ENCODE results near the gene FNIP1. TPM values are rescaled to one million over a fixed set of nuclear protein-coding genes. Genes with fewer than 3 reads are reported as not detected.

The FNIP1 gene
- total and polyA plus RNA-seq, 9 of the 15 experiments (the other 6 are each of a cell fraction or from before 2014, with no cell fraction given), result 5.0 to 32.8 (median 18.4) TPM

DNA sequence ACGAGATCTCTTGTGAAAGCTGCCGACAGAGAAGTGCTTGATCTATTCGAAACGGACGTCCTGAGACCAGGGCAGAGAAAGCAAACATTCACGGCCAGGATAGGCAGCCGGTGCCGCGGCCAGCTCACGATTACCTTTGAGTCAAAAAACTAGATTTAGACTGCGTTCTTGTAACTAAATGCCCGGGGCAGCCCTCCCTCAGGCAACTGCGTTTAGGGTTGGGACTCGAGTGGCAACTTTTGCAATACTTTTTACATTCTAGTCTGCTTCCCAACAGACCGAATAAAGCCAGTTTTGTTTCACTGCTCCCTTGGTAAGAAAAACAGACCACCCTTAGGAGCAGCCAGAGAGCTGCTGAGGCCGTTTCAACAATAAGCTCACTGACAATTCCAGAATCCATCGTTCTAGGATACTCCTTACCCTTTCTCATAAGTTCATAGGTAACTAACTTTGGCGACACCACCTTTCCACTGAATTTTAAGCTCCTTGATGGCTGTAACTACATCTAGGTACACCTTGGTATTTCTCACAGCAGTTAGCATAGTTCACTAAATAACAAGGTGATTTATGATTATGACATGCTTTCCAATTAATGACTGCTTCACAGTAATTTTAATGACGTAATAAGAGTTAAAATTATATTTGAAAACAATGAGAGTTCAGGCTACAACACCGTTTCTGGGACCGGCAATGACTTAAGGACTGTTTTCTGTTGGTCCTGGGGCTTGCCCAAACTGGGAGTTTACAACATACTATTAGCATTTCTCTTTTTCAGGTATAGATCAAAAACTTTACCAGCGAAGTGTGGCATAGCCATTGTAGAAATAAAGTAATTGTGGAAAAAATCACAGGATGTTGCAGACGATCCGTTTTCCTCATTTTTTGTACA lies 160.9 kb downstream of the FNIP1 start (continued):
- TF ChIP-seq, protein P1, sequence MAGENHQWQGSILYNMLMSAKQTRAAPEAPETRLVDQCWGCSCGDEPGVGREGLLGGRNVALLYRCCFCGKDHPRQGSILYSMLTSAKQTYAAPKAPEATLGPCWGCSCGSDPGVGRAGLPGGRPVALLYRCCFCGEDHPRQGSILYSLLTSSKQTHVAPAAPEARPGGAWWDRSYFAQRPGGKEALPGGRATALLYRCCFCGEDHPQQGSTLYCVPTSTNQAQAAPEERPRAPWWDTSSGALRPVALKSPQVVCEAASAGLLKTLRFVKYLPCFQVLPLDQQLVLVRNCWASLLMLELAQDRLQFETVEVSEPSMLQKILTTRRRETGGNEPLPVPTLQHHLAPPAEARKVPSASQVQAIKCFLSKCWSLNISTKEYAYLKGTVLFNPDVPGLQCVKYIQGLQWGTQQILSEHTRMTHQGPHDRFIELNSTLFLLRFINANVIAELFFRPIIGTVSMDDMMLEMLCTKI (IDR thresholded peaks at IDR 0.05; ENCODE audit: partially characterized antibody), result no peak
- TF ChIP-seq BRD9 (IDR thresholded peaks at IDR 0.05; ENCODE audit: low read depth, partially characterized antibody), result peak; percentile 84
- TF ChIP-seq, protein P2, sequence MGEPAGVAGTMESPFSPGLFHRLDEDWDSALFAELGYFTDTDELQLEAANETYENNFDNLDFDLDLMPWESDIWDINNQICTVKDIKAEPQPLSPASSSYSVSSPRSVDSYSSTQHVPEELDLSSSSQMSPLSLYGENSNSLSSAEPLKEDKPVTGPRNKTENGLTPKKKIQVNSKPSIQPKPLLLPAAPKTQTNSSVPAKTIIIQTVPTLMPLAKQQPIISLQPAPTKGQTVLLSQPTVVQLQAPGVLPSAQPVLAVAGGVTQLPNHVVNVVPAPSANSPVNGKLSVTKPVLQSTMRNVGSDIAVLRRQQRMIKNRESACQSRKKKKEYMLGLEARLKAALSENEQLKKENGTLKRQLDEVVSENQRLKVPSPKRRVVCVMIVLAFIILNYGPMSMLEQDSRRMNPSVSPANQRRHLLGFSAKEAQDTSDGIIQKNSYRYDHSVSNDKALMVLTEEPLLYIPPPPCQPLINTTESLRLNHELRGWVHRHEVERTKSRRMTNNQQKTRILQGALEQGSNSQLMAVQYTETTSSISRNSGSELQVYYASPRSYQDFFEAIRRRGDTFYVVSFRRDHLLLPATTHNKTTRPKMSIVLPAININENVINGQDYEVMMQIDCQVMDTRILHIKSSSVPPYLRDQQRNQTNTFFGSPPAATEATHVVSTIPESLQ (CRISPR knock-in tag; IDR thresholded peaks at IDR 0.05), result 0 out of 2 replicates have a peak, but pooled peaks have one; percentile 30

DNA sequence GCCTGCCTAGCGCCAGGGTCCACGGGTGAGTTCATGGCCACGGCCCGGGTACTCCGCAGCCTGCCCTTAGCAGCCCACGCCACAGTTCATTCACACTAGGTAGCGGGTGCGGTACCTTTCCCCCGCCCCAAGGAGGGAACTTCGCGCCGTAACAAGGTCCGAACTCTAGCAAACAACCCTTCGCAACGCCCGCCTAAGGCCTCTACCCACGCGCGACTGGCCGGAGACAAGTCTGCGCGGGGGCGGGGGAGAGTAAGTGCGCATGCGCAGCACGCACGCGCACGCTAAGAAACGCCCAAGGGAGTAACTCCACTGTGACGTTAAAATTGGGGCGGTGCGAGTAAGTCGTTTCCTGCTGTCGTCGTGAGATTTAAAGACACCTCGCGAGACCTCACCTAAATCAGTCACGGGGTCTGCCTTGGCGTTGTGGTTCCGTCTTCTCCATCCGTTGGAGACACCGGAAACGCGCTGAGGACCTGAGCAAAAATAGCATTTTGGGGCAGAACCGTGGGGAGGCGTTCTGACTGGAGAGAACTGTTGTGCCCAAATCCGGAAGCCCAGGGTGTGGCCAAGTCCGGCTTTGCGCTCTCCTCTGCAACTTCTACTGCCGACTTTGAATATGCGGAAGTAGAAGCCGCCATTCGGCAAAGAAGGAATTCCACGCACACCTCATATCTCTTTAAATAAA lies 161.7 kb downstream of the FNIP1 start, which contains the start of gene RAPGEF6:
Gene RAPGEF6 (minus strand): TSS at position 234 of the 688 bp plus-strand sequence. CDS start 199 bp downstream, at position 35.
- WGBS (ENCODE audit: insufficient coverage, low coverage, missing lambda C conversion rate), result under 1% methylated on average over 55 of the region's 55 CpGs
- in situ Hi-C loops (cut with MboI), result no loop called here
- DNase-seq (ENCODE audit: extremely low read depth in 1 of 4, low spot score in 3 of 4), result peak; percentile 89 to 99 (median 90)
- intact Hi-C loops (cut with micrococcal nuclease), result loop anchor here (1.0 to 5.0 kb wide), 4 partner anchors 46 to 375 kb away; partner anchors contain the start of gene FNIP1
- no TSS peak for BruUV-seq (replicated peaks)
- H3K4me3 ChIP-seq, result peak within 1 kb of the TSS; percentile 70
- peak within 1 kb of the TSS; percentile 84 for H2AFZ ChIP-seq (ENCODE audit: low read depth, low read length)
- peak; percentile 99 for FAIRE-seq
- peaks cover 49% of the 10 kb centered on the region for H3K79me2 ChIP-seq (ENCODE audit: control insufficient read depth, insufficient read depth, low read length)
- peak; percentile 87 for ATAC-seq
- POLR2A ChIA-PET, result interaction anchor here (0.8 to 1.4 kb wide), 9 partner anchors 10 to 428 kb away, joined by 3 to 7 read pairs (median 4); no protein-coding TSS in a partner anchor
- no peaks in the 10 kb centered on the region for H3K27me3 ChIP-seq (ENCODE audit: control insufficient read depth in 2 of 2, insufficient read depth in 2 of 2, low read length in 2 of 2)
- H3K4me1 ChIP-seq (replicated peaks in 1 of 2; ENCODE audit: control insufficient read depth in 2 of 2, insufficient read depth in 2 of 2, low read length in 2 of 2), result peaks cover 18 to 52% of the 10 kb centered on the region in 2 experiments
- H4K20me1 ChIP-seq (replicated peaks; ENCODE audit: control insufficient read depth, insufficient read depth, low read length), result peaks cover 18% of the 10 kb centered on the region
- peak within 1 kb of the TSS; percentile 99 for H3K27ac ChIP-seq (ENCODE audit: extremely low read depth, low read depth, low read length)
- H3K4me2 ChIP-seq (ENCODE audit: insufficient read depth, low read length), result peak within 1 kb of the TSS; percentile 99
- peaks cover 4% of the 10 kb centered on the region for H3K9me1 ChIP-seq (ENCODE audit: control insufficient read depth, insufficient read depth, low read length)
- CTCF ChIA-PET (ENCODE audit: low intra/inter-chr PET ratio), result no interaction called here
- no peaks in the 10 kb centered on the region for H3K9me3 ChIP-seq (replicated peaks; ENCODE audit: control insufficient read depth, insufficient read depth, low read depth, low read length)
- peak within 1 kb of the TSS; percentile 99 to 100 for H3K9ac ChIP-seq (ENCODE audit: insufficient read depth in 1 of 2, low read depth in 2 of 2, low read length in 2 of 2)
- peaks cover 15% of the 10 kb centered on the region for H3K36me3 ChIP-seq (ENCODE audit: control insufficient read depth, insufficient read depth, low read length)
- TF ChIP-seq SAFB (IDR thresholded peaks at IDR 0.05; ENCODE audit: borderline replicate concordance, low read depth, low read length) (peak; percentile 99), ZNF57 (CRISPR knock-in tag; IDR thresholded peaks at IDR 0.05) (no peak), ZNF77 (CRISPR knock-in tag; IDR thresholded peaks at IDR 0.05) (no peak), TCF3 (CRISPR knock-in tag; IDR thresholded peaks at IDR 0.05) (0 out of 2 replicates have a peak, but pooled peaks have one; percentile 17), MEF2A (IDR thresholded peaks at IDR 0.05; ENCODE audit: control insufficient read depth, low read depth, low read length) (peak; percentile 90)
- TF ChIP-seq, protein P3, sequence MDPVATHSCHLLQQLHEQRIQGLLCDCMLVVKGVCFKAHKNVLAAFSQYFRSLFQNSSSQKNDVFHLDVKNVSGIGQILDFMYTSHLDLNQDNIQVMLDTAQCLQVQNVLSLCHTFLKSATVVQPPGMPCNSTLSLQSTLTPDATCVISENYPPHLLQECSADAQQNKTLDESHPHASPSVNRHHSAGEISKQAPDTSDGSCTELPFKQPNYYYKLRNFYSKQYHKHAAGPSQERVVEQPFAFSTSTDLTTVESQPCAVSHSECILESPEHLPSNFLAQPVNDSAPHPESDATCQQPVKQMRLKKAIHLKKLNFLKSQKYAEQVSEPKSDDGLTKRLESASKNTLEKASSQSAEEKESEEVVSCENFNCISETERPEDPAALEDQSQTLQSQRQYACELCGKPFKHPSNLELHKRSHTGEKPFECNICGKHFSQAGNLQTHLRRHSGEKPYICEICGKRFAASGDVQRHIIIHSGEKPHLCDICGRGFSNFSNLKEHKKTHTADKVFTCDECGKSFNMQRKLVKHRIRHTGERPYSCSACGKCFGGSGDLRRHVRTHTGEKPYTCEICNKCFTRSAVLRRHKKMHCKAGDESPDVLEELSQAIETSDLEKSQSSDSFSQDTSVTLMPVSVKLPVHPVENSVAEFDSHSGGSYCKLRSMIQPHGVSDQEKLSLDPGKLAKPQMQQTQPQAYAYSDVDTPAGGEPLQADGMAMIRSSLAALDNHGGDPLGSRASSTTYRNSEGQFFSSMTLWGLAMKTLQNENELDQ (CRISPR knock-in tag; IDR thresholded peaks at IDR 0.05; ENCODE audit: borderline replicate concordance), result no peak
- TF ChIP-seq, protein P4, sequence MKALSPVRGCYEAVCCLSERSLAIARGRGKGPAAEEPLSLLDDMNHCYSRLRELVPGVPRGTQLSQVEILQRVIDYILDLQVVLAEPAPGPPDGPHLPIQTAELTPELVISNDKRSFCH (CRISPR knock-in tag; IDR thresholded peaks at IDR 0.05), result no peak
- TF ChIP-seq, protein P4 (tag; IDR thresholded peaks at IDR 0.05), result no peak; the same call in 1 of the 2 replicates

All from K562 (cell line).